IMR-90 (cell line): Measurements from ENCODE around the gene CHAC1. TPM values are rescaled to one million over a fixed set of nuclear protein-coding genes. Genes with fewer than 3 reads are reported as not detected.

Experiments
- ATAC-seq: fragments of 200-7000 bp; cut with Tn5 transposase; 2 replicates; pipeline ENCODE4 v1.9.1; 2020; ENCODE audit warnings: low read depth, mild to moderate bottlenecking, moderate library complexity
- BruUV-seq: library from RNA; stranded (reverse); fragments of 400-500 nt; replicated peaks from 2 replicates; lab custom pipeline; 2021; lab: Mats Ljungman, UMichigan
- CTCF ChIA-PET: fragments of 300-600 bp; formaldehyde crosslinking; extraction: SDS; loops from one replicate; lab custom pipeline; 2021; ENCODE audit warnings: antibody characterized with exemption; lab: Yijun Ruan, JAX
- POLR2A ChIA-PET: fragments of 300-600 bp; sonication (Branson Sonifier 250); formaldehyde crosslinking; loops from one replicate; lab custom pipeline; 2022; ENCODE audit warnings: antibody characterized with exemption; ENCODE audit not compliant: unreplicated experiment; lab: Charles Lee
- DNase-seq: peaks from one replicate; pipeline ENCODE4 v3.0.0; 2013
- H2AFZ ChIP-seq: replicated peaks from 2 replicates; pipeline ENCODE3; 2013; ENCODE audit warnings: low read length, mild to moderate bottlenecking; ENCODE audit not compliant: poor library complexity
- H2AK5ac ChIP-seq: 2 replicates; pipeline ENCODE4 v1.6.1; 2013; ENCODE audit warnings: low read depth, low read length, inconsistent platforms
- H2AK9ac ChIP-seq: replicated peaks from 2 replicates; pipeline ENCODE3; 2013; ENCODE audit warnings: mild to moderate bottlenecking, low read depth, low read length, moderate library complexity; ENCODE audit not compliant: poor library complexity
- H2BK120ac ChIP-seq: 2 replicates; pipeline ENCODE4 v1.6.1; 2013; ENCODE audit warnings: low read depth, low read length, inconsistent platforms
- H2BK15ac ChIP-seq: 3 replicates; pipeline ENCODE4 v1.6.1; 2013; ENCODE audit warnings: low read depth, low read length, inconsistent platforms
- H2BK20ac ChIP-seq: 2 replicates; pipeline ENCODE4 v1.6.1; 2013; ENCODE audit warnings: low read depth, mild to moderate bottlenecking, inconsistent platforms, low read length, moderate library complexity
- H2BK5ac ChIP-seq: 2 replicates; pipeline ENCODE4 v1.6.1; 2013; ENCODE audit warnings: mild to moderate bottlenecking, low read depth, low read length, inconsistent platforms; ENCODE audit not compliant: poor library complexity, severe bottlenecking
- H3K14ac ChIP-seq: replicated peaks from 2 replicates; pipeline ENCODE4 v1.6.1; 2013; ENCODE audit warnings: low read depth, low read length, inconsistent platforms
- H3K18ac ChIP-seq: 2 replicates; pipeline ENCODE4 v1.6.1; 2013; ENCODE audit warnings: low read depth, low read length, control low read depth
- H3K23ac ChIP-seq: 2 replicates; pipeline ENCODE4 v1.6.1; 2013; ENCODE audit warnings: low read depth, low read length, inconsistent platforms
- H3K27ac ChIP-seq: 2 replicates; pipeline ENCODE4 v1.5.1; 2013; ENCODE audit warnings: mild to moderate bottlenecking, control low read depth, low read length; ENCODE audit not compliant: insufficient read depth
- H3K27me3 ChIP-seq: 2 replicates; pipeline ENCODE4 v1.6.1; 2013; ENCODE audit warnings: low read length; ENCODE audit not compliant: control insufficient read depth, insufficient read depth
- H3K36me3 ChIP-seq: 2 replicates; pipeline ENCODE4 v1.6.1; 2013; ENCODE audit warnings: low read length, mixed read lengths; ENCODE audit not compliant: control insufficient read depth, insufficient read depth
- H3K4ac ChIP-seq: 2 replicates; pipeline ENCODE4 v1.6.1; 2013; ENCODE audit warnings: low read depth, low read length, inconsistent platforms
- H3K4me1 ChIP-seq: 2 replicates; pipeline ENCODE4 v1.6.1; 2013; ENCODE audit warnings: low read length, mixed read lengths; ENCODE audit not compliant: control insufficient read depth, insufficient read depth
- H3K4me2 ChIP-seq: 2 replicates; pipeline ENCODE4 v1.6.1; 2013; ENCODE audit warnings: low read depth, mild to moderate bottlenecking, control low read depth, low read length, moderate library complexity
- H3K4me3 ChIP-seq: 2 replicates; pipeline ENCODE4 v1.5.1; 2013; ENCODE audit warnings: low read depth, mild to moderate bottlenecking, control low read depth, low read length, moderate library complexity; ENCODE audit not compliant: insufficient read depth
- H3K56ac ChIP-seq: 2 replicates; pipeline ENCODE4 v1.6.1; 2013; ENCODE audit warnings: low read length, inconsistent platforms; ENCODE audit not compliant: insufficient read depth; ENCODE audit errors: extremely low read depth
- H3K79me1 ChIP-seq, 2 experiments: 2 replicates each; pipeline ENCODE4 v1.6.1; 2013; ENCODE audit warnings: low read length in 2 of 2, inconsistent platforms in 1 of 2, low read depth in 1 of 2
- H3K9ac ChIP-seq: 2 replicates; pipeline ENCODE4 v1.6.1; 2013; ENCODE audit warnings: low read depth, low read length, control low read depth
- H3K9me1 ChIP-seq: 2 replicates; pipeline ENCODE4 v1.6.1; 2013; ENCODE audit warnings: low read length, inconsistent platforms; ENCODE audit not compliant: insufficient read depth
- H3K9me3 ChIP-seq: 2 replicates; pipeline ENCODE4 v1.6.1; 2013; ENCODE audit warnings: low read length; ENCODE audit not compliant: control insufficient read depth, insufficient read depth
- H4K20me1 ChIP-seq: 2 replicates; pipeline ENCODE4 v1.6.1; 2013; ENCODE audit warnings: low read length, inconsistent platforms; ENCODE audit not compliant: insufficient read depth
- H4K5ac ChIP-seq: 2 replicates; pipeline ENCODE4 v1.6.1; 2013; ENCODE audit warnings: mild to moderate bottlenecking, low read depth, low read length, control low read depth
- H4K8ac ChIP-seq, 2 experiments: 2 replicates each; pipeline ENCODE4 v1.6.1; 2013; ENCODE audit warnings: low read depth in 2 of 2, low read length in 2 of 2, control low read depth in 1 of 2, inconsistent platforms in 1 of 2
- H4K91ac ChIP-seq: 2 replicates; pipeline ENCODE4 v1.6.1; 2013; ENCODE audit warnings: low read depth, low read length, inconsistent platforms; ENCODE audit not compliant: insufficient read depth
- BHLHE40 ChIP-seq: fragments of 150-350 bp; IDR thresholded peaks from 2 replicates; pipeline ENCODE4 v1.6.1; 2016; ENCODE audit warnings: mild to moderate bottlenecking, low read depth, low read length
- CEBPB ChIP-seq: IDR thresholded peaks from 2 replicates; pipeline ENCODE4 v1.6.1; 2012; ENCODE audit warnings: low read depth, low read length, improper control_type of control experiment
- CHD1 ChIP-seq: IDR thresholded peaks from 2 replicates; pipeline ENCODE4 v1.6.1; 2012; ENCODE audit warnings: low read depth, low read length, improper control_type of control experiment
- ELK1 ChIP-seq: fragments of 150-350 bp; IDR thresholded peaks from 2 replicates; pipeline ENCODE4 v1.6.1; 2016; ENCODE audit warnings: low read depth, mild to moderate bottlenecking, low read length, moderate library complexity, borderline replicate concordance
- FOS ChIP-seq: fragments of 150-350 bp; IDR thresholded peaks from 2 replicates; pipeline ENCODE4 v1.6.1; 2016; ENCODE audit warnings: low read depth, low read length
- MAFK ChIP-seq: IDR thresholded peaks from 2 replicates; pipeline ENCODE4 v1.6.1; 2012; ENCODE audit warnings: low read depth, low read length, improper control_type of control experiment
- MXI1 ChIP-seq: IDR thresholded peaks from 2 replicates; pipeline ENCODE4 v1.6.1; 2012; ENCODE audit warnings: low read depth, mild to moderate bottlenecking, low read length, moderate library complexity, borderline replicate concordance
- NFE2L2 ChIP-seq: fragments of 150-350 bp; IDR thresholded peaks from 2 replicates; pipeline ENCODE4 v1.6.1; 2016; ENCODE audit warnings: low read depth, mild to moderate bottlenecking, low read length
- RAD21 ChIP-seq: IDR thresholded peaks from 2 replicates; pipeline ENCODE4 v1.6.1; 2012; ENCODE audit warnings: low read length, improper control_type of control experiment
- RCOR1 ChIP-seq: IDR thresholded peaks from 2 replicates; pipeline ENCODE4 v1.6.1; 2012; ENCODE audit warnings: mild to moderate bottlenecking, low read length, improper control_type of control experiment; ENCODE audit not compliant: insufficient replicate concordance
- SMC3 ChIP-seq: fragments of 150-350 bp; IDR thresholded peaks from 2 replicates; pipeline ENCODE4 v1.6.1; 2016; ENCODE audit warnings: low read depth, mild to moderate bottlenecking, antibody characterized with exemption, low read length, moderate library complexity
- USF2 ChIP-seq: fragments of 150-350 bp; IDR thresholded peaks from 2 replicates; pipeline ENCODE4 v1.6.1; 2017; ENCODE audit warnings: mild to moderate bottlenecking, antibody characterized with exemption, low read length, low read depth
- WGBS, 2 experiments: methylation state at CpG; one replicate each; pipeline versions ENCODE4 v1.1.5 to v1.1.7; 2013; ENCODE audit warnings: missing lambda C conversion rate in 2 of 2; ENCODE audit not compliant: insufficient read length in 1 of 2; ENCODE audit errors: extremely low coverage in 2 of 2; 5-methylcytosine and 5-hydroxymethylcytosine counted together
- dilution Hi-C: fragments of 300-500 bp; cut with HindIII; formaldehyde crosslinking; loops from one replicate; pipeline ENCODE4 v1.14.3; 2018; ENCODE audit warnings: low sequenced_read_pairs; ENCODE audit not compliant: unreplicated experiment
- in situ Hi-C: fragments of 300-500 bp; cut with MboI; formaldehyde crosslinking; loops from 3 replicates; pipeline ENCODE4 v1.14.3; 2019; ENCODE audit warnings: low sequenced_read_pairs, inconsistent platforms, mixed read lengths
- intact Hi-C: fragments of 100-400 bp; cut with micrococcal nuclease; formaldehyde crosslinking; loops from 2 replicates; pipeline ENCODE4 v1.10.0; 2022
- polyA plus RNA-seq, 3 experiments: library from polyadenylated mRNA; depleted of rRNA; stranded (reverse); fragments of >200 nt; gene quantifications; 2 replicates each; pipeline ENCODE4 v1.2.3, GENCODE V29; 2012; ENCODE audit warnings: low replicate concordance in 1 of 3
- total RNA-seq: library from RNA; depleted of rRNA; stranded (reverse); fragments of >200 nt; gene quantifications from 2 replicates; pipeline ENCODE4 v1.2.3, GENCODE V29; 2012

The CHAC1 gene
- total and polyA plus RNA-seq, 2 of the 4 experiments (the other 2 are of a cell fraction) = 51.3 to 77.8 TPM

- Histone ChIP-seq H2AK9ac (no peak overlapping the region), H3K14ac (no peak overlapping the region), H3K36me3 (peaks cover 10% of the 10 kb centered on the region), H3K56ac (no peak overlapping the region), H2BK15ac (no peak overlapping the region), H3K9ac (no peak overlapping the region), H4K91ac (no peak overlapping the region), H4K5ac (no peak overlapping the region), H2AFZ (no peak overlapping the region), H3K79me1 (peaks cover 0 to 83% of the 10 kb centered on the region in 2 experiments; a peak in 3 of 4 replicates), H2BK5ac (no peak overlapping the region), H3K4me2 (no peak overlapping the region), H3K4me1 (peaks cover 25% of the 10 kb centered on the region), H3K23ac (no peak overlapping the region), H3K9me1 (peaks cover 25% of the 10 kb centered on the region), H2AK5ac (peak overlapping the region; percentile 61; the same call in 1 of the 2 replicates), H3K27me3 (peaks cover 4% of the 10 kb centered on the region), H3K4ac (no peak overlapping the region), H2BK20ac (no peak overlapping the region), H3K9me3 (no peaks in the 10 kb centered on the region), H3K4me3 (no peak overlapping the region), H3K18ac (no peak overlapping the region), H4K20me1 (peaks cover 44% of the 10 kb centered on the region), H2BK120ac (no peak overlapping the region), H3K27ac (no peak overlapping the region), H4K8ac (peak overlapping the region in 1 of 2 experiments; percentile 42; a peak in 1 of 4 replicates)
- ATAC-seq (no peak), DNase-seq (no peak)
- TF ChIP-seq CEBPB (no peak), MXI1 (no peak), BHLHE40 (no peak), RAD21 (no peak), SMC3 (no peak), MAFK (no peak), USF2 (no peak), RCOR1 (no peak), CHD1 (no peak), NFE2L2 (no peak), FOS (no peak), ELK1 (no peak)
- BruUV-seq = no TSS peak
- 100% methylated on average over 1 of the region's 3 CpGs; no CpG with 5 or more reads in 1 of the 2 experiments for WGBS, 2 experiments
- dilution Hi-C loops (no loop called here), in situ Hi-C loops (no loop called here), intact Hi-C loops (no loop called here)
- ChIA-PET POLR2A (no interaction called here), CTCF (interaction anchor here (2.3 kb wide), 1 partner anchor 85 kb away, joined by 7 read pairs; no protein-coding TSS in a partner anchor)
These were observed 19.8 kb upstream of the CHAC1 start for GRCh38 chr15:40933517-40933902.
